HepG2 (cell line): ENCODE data around the gene IGIP. TPM values are rescaled to one million over a fixed set of nuclear protein-coding genes. Genes with fewer than 3 reads are reported as not detected.

Experiments
- AFF4 ChIP-seq: sonication (generic); formaldehyde crosslinking; IDR thresholded peaks from 2 replicates; pipeline ENCODE4 v1.4.0; 2020; ENCODE audit warnings: missing genetic modification reagents
- ATF7-NPFF ChIP-seq: sonication (generic); formaldehyde crosslinking; IDR thresholded peaks from 2 replicates; pipeline ENCODE4 v1.8.1; 2023; ENCODE audit warnings: mild to moderate bottlenecking, low read depth, missing genetic modification reagents, moderate library complexity
- BATF2 ChIP-seq: sonication (generic); formaldehyde crosslinking; IDR thresholded peaks from 2 replicates; pipeline ENCODE4 v1.8.0; 2022; ENCODE audit warnings: mild to moderate bottlenecking, missing genetic modification reagents, moderate library complexity
- DRAP1 ChIP-seq: IDR thresholded peaks from 2 replicates; pipeline ENCODE4 v1.6.1; 2016; ENCODE audit warnings: missing genetic modification reagents, missing compliant biosample characterization
- EP300 ChIP-seq, 3 experiments: sonication (generic) in 1 of 3; formaldehyde crosslinking in 1 of 3; IDR thresholded peaks; 2 replicates each; pipeline versions ENCODE4 v1.5.1 to v1.6.1; 2011 to 2020; ENCODE audit warnings: low read depth in 2 of 3, low read length in 2 of 3, borderline replicate concordance in 1 of 3, improper control_type of control experiment in 1 of 3, mild to moderate bottlenecking in 1 of 3, missing genetic modification reagents in 1 of 3, moderate library complexity in 1 of 3
- FOXO1 ChIP-seq: sonication (generic); formaldehyde crosslinking; IDR thresholded peaks from 2 replicates; pipeline ENCODE4 v1.4.0; 2020; ENCODE audit warnings: missing genetic modification reagents
- MATR3 ChIP-seq: sonication (generic); formaldehyde crosslinking; IDR thresholded peaks from 2 replicates; pipeline ENCODE4 v1.4.0; 2020; ENCODE audit warnings: missing genetic modification reagents
- MAZ ChIP-seq, 2 experiments: sonication (generic) in 1 of 2; formaldehyde crosslinking in 1 of 2; IDR thresholded peaks; 2 replicates each; pipeline versions ENCODE4 v1.5.0 to v1.6.1; 2012 to 2020; ENCODE audit warnings: low read depth in 2 of 2, mild to moderate bottlenecking in 2 of 2, borderline replicate concordance in 1 of 2, improper control_type of control experiment in 1 of 2, low read length in 1 of 2, missing genetic modification reagents in 1 of 2, moderate library complexity in 1 of 2
- MLXIP ChIP-seq: sonication (generic); formaldehyde crosslinking; IDR thresholded peaks from 2 replicates; pipeline ENCODE4 v1.9.0; 2021; ENCODE audit warnings: missing genetic modification reagents, borderline replicate concordance
- MYPOP ChIP-seq: sonication (generic); formaldehyde crosslinking; IDR thresholded peaks from 2 replicates; pipeline ENCODE4 v1.8.1; 2023; ENCODE audit warnings: mild to moderate bottlenecking, moderate library complexity, missing genetic modification reagents
- NPAS2 ChIP-seq: sonication (generic); formaldehyde crosslinking; IDR thresholded peaks from 2 replicates; pipeline ENCODE4 v1.8.0; 2022; ENCODE audit warnings: mild to moderate bottlenecking, missing genetic modification reagents, borderline replicate concordance
- ZEB1 ChIP-seq: IDR thresholded peaks from 2 replicates; pipeline ENCODE4 v1.6.1; 2012; ENCODE audit warnings: mild to moderate bottlenecking, low read depth, inconsistent platforms; ENCODE audit not compliant: insufficient replicate concordance
- ZFAT ChIP-seq: sonication (generic); formaldehyde crosslinking; conservative IDR thresholded peaks from 2 replicates; pipeline ENCODE4 v1.8.1; 2023; ENCODE audit warnings: missing genetic modification reagents, inconsistent platforms
- ZNF333 ChIP-seq: sonication (generic); formaldehyde crosslinking; IDR thresholded peaks from 2 replicates; pipeline ENCODE4 v1.4.0; 2020; ENCODE audit warnings: mild to moderate bottlenecking, missing genetic modification reagents, borderline replicate concordance
- ZNF674 ChIP-seq: sonication (generic); formaldehyde crosslinking; IDR thresholded peaks from 2 replicates; pipeline ENCODE4 v1.5.0; 2020; ENCODE audit warnings: low read depth, mild to moderate bottlenecking, missing genetic modification reagents
- ZNF83 ChIP-seq: sonication (generic); formaldehyde crosslinking; IDR thresholded peaks from 2 replicates; pipeline ENCODE4 v1.4.0; 2020; ENCODE audit warnings: missing genetic modification reagents, mild to moderate bottlenecking, borderline replicate concordance
- ZNF879 ChIP-seq: sonication (generic); formaldehyde crosslinking; IDR thresholded peaks from 2 replicates; pipeline ENCODE4 v1.8.1; 2023; ENCODE audit warnings: missing genetic modification reagents
- polyA plus RNA-seq, 8 experiments: library from polyadenylated mRNA; depleted of rRNA in 3 of 8; stranded (reverse) in 7 of 8; unstranded in 1 of 8; fragments of >200 nt; fragmentation: Illumina TruSeq in 4 of 8; extraction: Trizol in 4 of 8; gene quantifications; 2 replicates each; pipeline versions ENCODE4 v1.2.1 to v1.2.3, GENCODE V29; 2011 to 2016; ENCODE audit warnings: low read depth in 4 of 8, missing spikeins in 1 of 8, mixed read lengths in 1 of 8; ENCODE audit not compliant: insufficient read depth in 1 of 8
- total RNA-seq, 5 experiments: library from RNA; depleted of rRNA; stranded (reverse); fragments of >200 nt; fragmentation: Illumina TruSeq; extraction: Trizol; gene quantifications; 2 replicates each; pipeline ENCODE4 v1.2.3, GENCODE V29; 2016; ENCODE audit warnings: low read depth in 1 of 5

Gene IGIP
- total and polyA plus RNA-seq, 2 of the 13 experiments (the other 11 are each of a cell fraction or from before 2014, with no cell fraction given): 1.7 to 2.1 TPM

GRCh38 chr5:140107312-140108092, 18.2 kb upstream of the IGIP start (continued):
- TF ChIP-seq NPAS2 (CRISPR knock-in tag): no peak
- peak; percentile 27; the same call in 1 of the 2 replicates for TF ChIP-seq AFF4 (CRISPR knock-in tag)
- 0 out of 2 replicates have a peak, but pooled peaks have one; percentile 26 for TF ChIP-seq ZNF879 (CRISPR knock-in tag)
- no peak; the same call in 1 of the 2 replicates for TF ChIP-seq ZNF674 (CRISPR knock-in tag)
- peak; percentile 53 for TF ChIP-seq ZEB1
- TF ChIP-seq DRAP1 (CRISPR knock-in tag): peak; percentile 52
- TF ChIP-seq ZNF83 (CRISPR knock-in tag): no peak; the same call in 1 of the 2 replicates
- TF ChIP-seq ATF7-NPFF: peak; percentile 51; the same call in 1 of the 2 replicates
- TF ChIP-seq ZNF333 (CRISPR knock-in tag): no peak; the same call in 1 of the 2 replicates
- peak; percentile 43; the same call in 1 of the 2 replicates for TF ChIP-seq MAZ (IDR thresholded peaks at IDR 0.05; ENCODE audit: borderline replicate concordance, low read depth, low read length)
- peak; percentile 97 for TF ChIP-seq MAZ (CRISPR knock-in tag; IDR thresholded peaks at IDR 0.05; ENCODE audit: low read depth)
- TF ChIP-seq MYPOP (CRISPR knock-in tag): peak; percentile 98
- no peak for TF ChIP-seq EP300 (IDR thresholded peaks at IDR 0.05; ENCODE audit: low read depth in 2 of 2, low read length in 2 of 2)
- 0 out of 2 replicates have a peak, but pooled peaks have one; percentile 5 for TF ChIP-seq EP300 (CRISPR knock-in tag; IDR thresholded peaks at IDR 0.05; ENCODE audit: borderline replicate concordance)
- TF ChIP-seq ZFAT (CRISPR knock-in tag): peak; percentile 65; the same call in 1 of the 2 replicates
- peak; percentile 79; the same call in 1 of the 2 replicates for TF ChIP-seq BATF2
- TF ChIP-seq MATR3 (CRISPR knock-in tag): no peak
- no peak for TF ChIP-seq MLXIP
- TF ChIP-seq FOXO1 (CRISPR knock-in tag): 0 out of 2 replicates have a peak, but pooled peaks have one; percentile 28
